D721Med (cell line): Measurements from ENCODE around the gene PRR30.

Experiments used
- DNase-seq: peaks from one replicate; pipeline ENCODE4 v3.0.0; 2011; ENCODE audit warnings: low spot score; ENCODE audit not compliant: insufficient read length
- FAIRE-seq: peaks from 2 replicates; lab custom pipeline; 2011; peaks lifted over from hg19 to GRCh38; lab: Jason Lieb, UNC
- CTCF ChIP-seq: IDR thresholded peaks from 2 replicates; pipeline ENCODE4 v1.5.1; 2012; ENCODE audit warnings: mild to moderate bottlenecking, control low read depth; ENCODE audit not compliant: insufficient read depth; ENCODE audit errors: missing control alignments

Gene PRR30

DNA sequence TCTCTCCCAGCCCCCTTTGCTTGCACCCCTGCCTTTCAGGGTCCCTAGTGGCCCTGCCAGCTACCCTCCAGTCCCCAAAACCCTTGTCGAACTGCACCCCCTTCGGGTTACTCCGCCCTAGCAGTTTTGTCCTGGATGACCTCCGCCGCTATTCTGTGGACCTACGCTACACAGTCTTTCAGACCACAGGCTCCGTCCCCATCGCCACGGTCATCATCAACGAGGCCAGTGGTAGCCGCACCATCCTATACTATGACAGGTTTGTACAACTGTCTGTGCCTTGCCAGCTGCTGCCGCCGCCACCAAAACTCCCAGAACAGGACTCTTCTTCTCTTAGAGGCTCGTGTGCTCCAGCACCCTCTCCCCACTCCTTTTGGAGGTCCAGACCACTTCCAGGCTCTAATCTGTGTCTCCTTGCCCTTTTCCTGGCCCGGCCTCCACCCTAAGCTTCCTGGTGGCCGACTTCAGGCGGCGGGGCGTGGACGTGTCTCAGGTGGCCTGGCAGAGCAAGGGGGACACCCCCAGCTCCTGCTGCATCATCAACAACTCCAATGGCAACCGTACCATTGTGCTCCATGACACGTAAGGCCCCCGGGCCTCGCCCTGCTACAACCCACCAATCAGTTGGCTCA, 44.7 kb downstream of the PRR30 start:
- TF ChIP-seq CTCF = no peak
- FAIRE-seq (no peak), DNase-seq (no peak)

DNA sequence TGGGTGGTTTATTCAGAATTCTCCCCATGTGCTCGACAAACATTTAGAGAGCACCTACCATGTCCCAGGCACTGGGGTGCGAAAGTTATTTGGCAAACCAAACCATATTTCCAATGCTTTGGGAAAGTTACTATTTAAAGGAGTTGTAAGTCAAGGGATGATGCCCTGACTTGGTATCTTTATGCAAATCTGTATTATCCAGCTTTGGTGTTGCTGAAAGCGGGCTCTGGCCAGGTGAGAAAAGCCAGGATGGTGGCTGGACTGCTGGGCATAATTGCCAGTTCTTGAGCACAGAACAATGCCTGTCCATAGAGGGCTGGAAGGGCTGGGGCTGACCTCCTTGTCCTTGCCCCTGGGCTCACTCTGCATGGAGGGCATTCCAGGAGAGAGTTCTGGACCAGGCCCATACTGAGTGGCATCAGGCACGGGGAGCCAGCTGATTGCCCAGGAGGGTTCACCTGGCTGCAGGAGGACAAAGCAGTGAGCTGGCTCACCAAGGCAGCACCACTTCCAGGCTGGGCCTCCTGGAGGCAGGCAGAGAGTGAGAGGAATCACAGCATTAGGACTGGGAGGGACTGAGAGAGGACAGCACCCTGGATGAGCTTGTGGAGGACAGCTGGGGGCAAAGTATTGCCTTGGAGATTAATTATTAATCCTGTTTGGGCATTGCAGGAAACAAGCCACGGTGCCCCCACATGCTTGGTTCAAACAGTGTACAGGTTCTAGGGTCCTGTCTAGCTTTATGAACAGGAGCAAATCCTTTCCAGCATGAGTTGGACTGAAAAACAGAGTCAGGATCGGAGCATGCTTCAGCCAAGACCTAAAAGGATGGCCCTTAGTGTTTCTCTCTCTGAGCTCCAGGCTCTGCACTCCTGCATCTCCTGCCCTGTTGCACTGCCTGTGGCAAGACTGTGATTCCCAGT, 45.5 kb downstream of the PRR30 start:
- DNase-seq = peak; percentile 66
- TF ChIP-seq CTCF = no peak
- FAIRE-seq = no peak

- FAIRE-seq = no peak
- DNase-seq = no peak
- no peak for TF ChIP-seq CTCF
These were observed 46.3 kb downstream of the PRR30 start for GRCh38 chr2:27092696-27093429.

GRCh38 chr2:27091746-27092695, 47.2 kb downstream of the PRR30 start:
- DNase-seq = no peak
- no peak for TF ChIP-seq CTCF
- FAIRE-seq = no peak

GRCh38 chr2:27089111-27089954, 49.9 kb downstream of the PRR30 start:
- FAIRE-seq (no peak), DNase-seq (no peak)
- TF ChIP-seq CTCF = no peak
